NCI-H1694 treated with DMSO at 0.1 percent for 48 hours (cell line): ENCODE results near the gene PDP2.

Experiments
- DNase-seq: peaks from one replicate; lab custom pipeline; 2025; lab: John Stamatoyannopoulos, UW

PDP2 gene

GRCh38 chr16:66904428-66904845 lies 24.1 kb downstream of the PDP2 start:
- DNase-seq, result no peak

DNA sequence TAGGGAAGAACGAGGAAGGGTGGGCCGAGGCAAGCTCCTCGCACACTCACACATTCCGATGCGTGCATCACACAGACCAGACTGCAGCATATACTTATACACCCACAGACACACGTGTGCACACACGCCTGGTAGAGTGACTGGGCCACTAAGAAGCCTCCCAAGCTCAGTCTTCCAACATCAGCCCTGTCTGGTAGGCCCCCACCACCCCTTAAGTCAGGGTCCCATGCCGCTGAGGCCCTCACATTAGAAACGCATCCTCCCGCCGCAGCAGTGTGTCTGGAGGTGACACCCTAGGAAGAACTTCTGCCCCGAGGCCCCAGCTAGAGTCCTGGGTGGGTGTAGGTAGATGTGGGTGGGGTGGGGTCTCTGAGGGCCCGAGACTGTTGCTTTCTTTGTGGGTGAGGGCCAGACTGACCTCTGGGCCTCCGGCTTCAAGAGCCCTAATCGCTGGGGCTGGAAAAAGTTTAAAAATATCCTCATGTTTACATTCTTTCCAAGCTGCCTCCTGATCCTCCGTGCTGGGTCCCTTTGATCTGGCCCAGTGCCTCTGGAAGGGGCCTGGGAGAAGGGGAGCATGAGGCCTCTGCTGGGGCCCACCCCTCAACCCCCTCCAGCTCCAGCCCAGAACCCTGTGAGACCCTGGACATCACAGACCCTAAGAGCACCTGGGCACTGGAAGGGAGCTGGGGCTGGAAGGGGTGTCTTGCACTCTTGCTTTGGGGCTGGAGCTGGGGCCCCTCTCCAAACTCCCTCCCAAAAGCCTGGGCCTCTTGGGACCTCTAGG lies 24.7 kb downstream of the PDP2 start:
- no peak for DNase-seq

DNA sequence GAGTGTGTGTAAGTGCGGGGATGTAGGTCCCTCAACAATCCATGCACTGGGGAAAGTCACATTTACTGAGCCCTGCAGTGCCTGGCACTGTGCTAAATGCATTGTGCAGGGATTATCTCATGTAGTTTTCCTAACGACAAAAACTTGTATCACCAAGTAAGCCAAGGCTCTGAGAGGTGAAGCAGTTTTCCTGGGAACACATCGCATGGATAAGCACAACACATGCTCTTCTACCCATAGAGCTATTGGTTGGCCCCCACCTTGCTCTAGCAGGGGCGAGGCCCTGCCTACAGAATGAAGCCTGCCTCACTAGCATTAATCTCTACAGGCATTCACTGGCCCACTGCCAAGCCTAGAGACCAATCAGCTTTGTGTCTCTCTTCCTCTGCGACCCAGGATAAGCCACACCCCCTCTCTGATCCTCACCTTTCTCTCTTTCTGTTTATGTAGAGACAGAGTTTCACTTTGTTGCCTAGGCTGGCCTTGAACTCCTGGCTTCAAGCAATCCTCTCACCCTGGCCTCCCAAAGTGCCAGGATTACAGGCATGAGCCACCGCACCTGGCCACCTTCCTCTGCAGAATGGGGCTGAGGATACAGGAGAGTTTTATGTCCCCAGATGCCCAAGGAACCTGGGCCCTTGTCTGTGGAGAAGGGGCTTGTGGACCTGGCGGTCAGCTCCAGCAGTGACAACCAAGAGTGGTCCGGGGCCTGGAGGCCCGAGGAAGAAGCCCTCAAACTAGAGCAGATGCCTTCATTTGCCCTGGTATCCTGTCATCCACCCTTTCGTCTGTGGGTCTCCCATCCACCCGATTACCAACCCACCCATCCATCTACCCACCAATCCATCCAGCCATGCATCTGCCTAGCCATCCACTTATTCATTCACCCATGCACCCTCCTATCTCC lies 25.6 kb downstream of the PDP2 start:
- no peak for DNase-seq

- no peak for DNase-seq
These were observed 26.9 kb downstream of the PDP2 start for GRCh38 chr16:66906916-66907836.

DNA sequence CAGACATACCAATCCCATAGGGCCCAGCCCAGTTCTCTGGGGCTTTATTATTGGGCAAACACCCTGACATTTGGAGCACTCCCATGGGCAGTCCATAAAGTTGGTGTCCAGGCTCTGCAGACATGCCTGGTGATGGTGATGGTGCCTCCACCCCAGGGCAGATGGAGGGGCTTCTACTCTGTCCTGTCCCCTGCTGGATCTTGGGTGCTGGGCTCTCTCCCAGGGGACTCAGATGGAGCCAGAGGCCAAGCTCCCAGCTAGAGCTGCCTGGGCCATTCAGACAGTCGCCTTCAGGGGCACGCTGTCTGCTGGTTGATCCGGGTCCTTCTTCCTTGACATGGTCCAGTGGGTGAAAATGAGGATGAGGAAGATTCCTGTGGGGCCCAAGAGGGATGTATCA lies 27.8 kb downstream of the PDP2 start:
- DNase-seq, result no peak

DNA sequence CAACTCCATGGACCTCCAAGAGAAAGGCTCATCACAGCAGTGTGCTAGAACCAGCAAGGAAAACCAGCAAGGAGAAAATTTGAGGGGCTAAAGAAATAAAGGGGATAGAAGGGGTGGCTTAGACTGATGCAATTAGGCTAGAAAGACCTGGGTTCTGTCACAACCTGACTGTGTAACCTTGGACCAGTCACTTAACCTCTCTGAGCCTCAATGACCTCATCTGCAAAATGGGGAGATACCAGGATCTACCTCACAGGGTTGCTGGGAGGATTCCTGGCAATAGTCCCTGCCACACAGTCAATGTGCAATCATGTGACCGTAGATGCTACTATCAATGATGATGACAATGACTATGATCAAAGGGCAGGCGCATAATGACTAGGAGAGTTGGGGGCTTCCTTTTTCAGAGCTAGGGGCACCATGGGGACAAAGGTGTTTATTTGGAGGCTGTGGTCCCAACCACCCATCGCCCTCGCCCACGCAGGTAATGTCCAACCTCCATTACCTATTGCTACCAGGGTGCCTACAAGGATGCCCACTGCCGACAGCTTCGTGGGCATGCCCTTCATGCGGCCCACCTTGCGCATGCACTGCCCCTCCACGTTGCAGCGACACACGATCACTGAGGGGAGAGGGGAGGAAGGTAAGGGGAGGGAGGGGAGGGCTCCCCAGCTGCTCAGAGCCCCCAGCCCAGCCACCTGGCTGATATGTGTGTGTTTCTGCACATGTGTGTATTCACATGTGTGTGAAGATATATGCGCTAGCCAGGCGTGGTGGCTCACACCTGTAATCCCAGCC lies 28.6 kb downstream of the PDP2 start:
- no peak for DNase-seq

DNA sequence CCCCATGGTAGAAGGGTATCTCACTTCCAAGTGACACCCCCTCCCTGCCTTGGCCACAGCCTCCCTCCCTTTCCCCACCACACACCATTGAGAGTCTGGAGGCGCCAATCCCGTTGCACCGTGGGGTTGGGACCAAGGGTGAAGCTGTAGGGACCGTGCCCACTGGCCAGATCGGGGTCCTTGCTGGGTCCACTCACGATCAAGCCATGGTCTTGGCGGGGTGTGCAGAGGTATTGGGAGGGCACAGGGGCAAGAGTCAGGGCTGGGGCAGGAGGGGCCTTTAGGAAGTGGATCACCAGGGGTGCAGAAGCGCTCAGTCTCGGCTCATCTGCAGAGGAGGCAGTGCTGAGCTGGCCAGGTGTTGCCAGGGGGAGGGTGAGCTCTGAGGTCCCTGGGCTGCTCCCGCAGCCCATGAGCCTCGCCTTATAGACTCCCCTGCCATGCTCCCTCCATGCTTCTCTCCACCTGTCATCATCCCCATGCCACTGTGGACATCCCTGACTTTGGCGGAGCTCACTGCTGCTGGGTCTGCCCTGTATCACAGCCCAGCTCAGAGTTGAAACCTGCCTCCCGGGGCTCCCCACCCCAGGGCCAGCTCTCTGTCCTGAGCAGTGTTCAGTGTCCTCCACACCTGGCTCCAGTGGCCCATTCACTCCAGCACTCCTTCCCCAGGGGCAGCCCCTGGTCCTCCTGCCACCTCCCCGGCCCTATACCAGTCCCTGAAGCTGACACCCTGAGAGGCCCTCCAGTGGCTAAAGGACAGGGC lies 30.0 kb downstream of the PDP2 start:
- no peak for DNase-seq

DNA sequence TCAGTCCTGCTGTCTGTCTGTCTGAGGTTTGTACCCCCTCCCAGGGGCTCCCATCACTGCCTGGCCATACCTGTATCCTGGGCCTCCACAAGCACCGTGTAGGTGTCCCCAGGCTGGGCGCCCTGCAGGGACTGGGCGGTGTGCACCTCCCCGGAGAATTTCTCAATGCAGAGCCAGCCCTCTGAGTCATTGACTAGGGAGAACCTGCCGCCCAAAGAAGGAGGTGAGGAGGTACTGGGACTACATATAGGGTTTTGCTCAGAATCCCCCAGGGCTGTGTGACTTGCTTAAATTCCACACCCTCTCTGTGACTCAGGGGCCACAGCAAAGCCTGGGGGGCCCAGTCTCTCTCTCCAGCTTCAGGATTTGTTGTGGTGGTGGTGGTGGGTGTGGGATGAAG lies 30.8 kb downstream of the PDP2 start:
- DNase-seq, result no peak

- DNase-seq, result no peak
These were observed 31.5 kb downstream of the PDP2 start for GRCh38 chr16:66911801-66912200.

- DNase-seq, result no peak
These were observed 32.8 kb downstream of the PDP2 start for GRCh38 chr16:66913081-66913480.

- no peak for DNase-seq
These were observed 33.4 kb downstream of the PDP2 start for GRCh38 chr16:66913711-66914110.

DNA sequence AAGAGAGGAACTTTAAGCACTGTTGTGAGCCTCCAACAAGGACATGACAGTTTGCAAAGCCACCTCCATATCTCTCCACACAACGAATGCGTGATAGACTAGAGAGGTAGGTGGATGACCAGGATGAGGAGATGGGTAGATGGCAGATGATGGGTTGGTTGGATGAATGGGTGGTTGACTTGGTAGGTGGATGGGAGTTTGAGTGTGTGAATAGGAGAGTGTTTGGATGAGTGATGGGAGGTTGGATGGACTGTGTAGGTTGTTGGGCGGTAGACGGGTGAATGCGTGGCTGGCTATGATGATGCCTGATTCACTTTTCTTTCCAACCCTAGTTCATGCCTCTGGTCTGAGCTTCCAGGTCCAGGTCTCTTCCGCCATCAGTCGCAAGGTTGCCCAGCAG lies 34.2 kb downstream of the PDP2 start:
- DNase-seq, result no peak

- DNase-seq, result no peak
These were observed 34.7 kb downstream of the PDP2 start for GRCh38 chr16:66915041-66915440.

GRCh38 chr16:66916518-66916917 lies 36.2 kb downstream of the PDP2 start:
- DNase-seq, result no peak

DNA sequence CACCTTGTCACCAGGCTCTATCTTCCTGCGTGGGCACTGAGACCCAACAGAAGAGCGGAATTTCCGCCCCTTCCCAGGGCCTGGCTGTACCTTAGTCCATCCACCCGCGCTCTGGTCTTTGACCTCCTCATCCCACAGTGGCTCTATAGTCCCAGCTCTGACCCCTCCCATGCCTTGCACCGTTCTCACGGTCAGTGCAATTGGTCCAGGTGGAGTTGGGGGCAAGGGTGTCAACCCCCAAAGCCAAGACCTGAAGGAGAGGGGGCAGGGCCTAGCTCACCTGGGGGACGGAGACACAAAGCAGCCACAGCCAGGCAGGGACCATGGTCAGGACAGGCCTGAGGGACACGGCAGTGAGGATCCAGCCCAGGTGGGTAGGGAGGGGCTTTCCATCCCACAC lies 37.4 kb downstream of the PDP2 start:
- no peak for DNase-seq

- DNase-seq, result no peak
These were observed 38.0 kb downstream of the PDP2 start for GRCh38 chr16:66918355-66918754.

DNA sequence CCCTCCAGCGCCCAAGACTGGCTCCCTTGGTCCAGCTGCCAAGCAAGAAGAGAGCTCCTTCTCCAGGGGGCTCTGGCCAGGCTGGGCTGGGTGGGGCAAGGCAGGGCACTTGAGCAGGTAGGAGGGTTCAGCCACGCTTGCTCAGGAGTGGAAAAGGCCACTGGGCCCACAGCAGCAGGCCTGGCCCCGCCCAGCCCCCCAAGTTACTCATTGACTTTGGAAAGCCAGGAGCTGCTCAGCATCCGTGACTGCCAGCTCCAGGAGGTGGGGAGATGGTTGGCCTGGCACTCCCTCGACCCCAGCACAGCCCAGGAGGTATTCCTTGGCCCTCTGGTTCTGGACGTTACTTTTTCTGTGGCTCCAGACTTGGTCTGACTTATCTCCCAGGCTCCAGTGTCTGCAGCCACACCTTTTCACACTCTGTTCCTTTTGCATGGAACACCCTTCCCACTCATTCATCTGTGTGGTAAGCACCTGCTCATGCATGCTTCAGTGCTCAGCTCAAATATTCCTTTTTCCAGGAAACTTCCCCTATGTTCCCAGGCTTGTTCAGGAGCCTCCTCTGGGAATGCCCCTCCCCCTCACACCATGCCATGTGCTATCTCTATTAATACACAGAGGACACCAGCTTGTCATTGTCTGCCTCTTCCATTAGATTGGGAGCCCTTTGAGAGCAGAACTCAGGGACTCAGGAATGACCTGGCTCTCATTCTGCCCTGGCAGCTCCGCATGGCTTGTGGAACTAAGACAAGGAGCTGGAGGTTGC lies 38.7 kb downstream of the PDP2 start, which contains the start of gene CDH16:
Gene CDH16 (minus strand): TSS at position 83 of the 766 bp plus-strand sequence. CDS start 820 bp downstream, outside the sequence.
- no peak for DNase-seq

- no peak for DNase-seq
These were observed 39.4 kb downstream of the PDP2 start for GRCh38 chr16:66919569-66920298.

DNA sequence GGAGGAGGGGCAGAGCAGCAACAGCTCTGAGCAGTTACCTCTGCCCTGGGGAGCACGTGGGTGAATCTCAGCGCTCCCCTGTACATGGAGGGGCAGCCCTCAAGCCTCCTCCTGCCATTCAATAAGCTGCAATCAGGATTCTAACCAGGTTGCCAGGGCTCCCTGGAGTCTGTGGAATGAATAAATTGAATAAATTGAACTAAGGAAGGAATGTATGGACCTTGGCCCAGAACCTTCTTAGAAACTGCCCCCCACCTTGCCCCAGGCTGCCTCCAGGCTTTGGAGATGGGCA lies 39.9 kb downstream of the PDP2 start:
- DNase-seq, result no peak
